H1 (cell line): ENCODE measurements around the gene WDR11. TPM values are rescaled to one million over a fixed set of nuclear protein-coding genes. Genes with fewer than 3 reads are reported as not detected.

Experiments used
- CTCF ChIA-PET: fragments of 300-600 bp; sonication (Branson Sonifier 250); formaldehyde crosslinking; loops from one replicate; lab custom pipeline; 2021; ENCODE audit not compliant: partially characterized antibody; lab: Charles Lee
- POLR2A ChIA-PET: fragments of 300-600 bp; sonication (Branson Sonifier 250); formaldehyde crosslinking; loops from one replicate; lab custom pipeline; 2021; ENCODE audit warnings: inconsistent platforms; ENCODE audit not compliant: partially characterized antibody; lab: Charles Lee
- DNase-seq, 2 experiments: peaks; one replicate each; pipeline versions ENCODE4 v3.0.0 to v3.0.0-alpha.2; 2010 to 2022; ENCODE audit warnings: low spot score in 2 of 2, low read depth in 1 of 2, mixed read lengths in 1 of 2
- FAIRE-seq: peaks from 2 replicates; lab custom pipeline; 2011; peaks lifted over from hg19 to GRCh38; lab: Jason Lieb, UNC
- H2AFZ ChIP-seq: 2 replicates; pipeline ENCODE4 v1.8.1; 2012; ENCODE audit warnings: low read length, inconsistent platforms
- H2AK5ac ChIP-seq: 2 replicates; pipeline ENCODE4 v1.6.1; 2013; ENCODE audit warnings: low read depth, low read length
- H2BK120ac ChIP-seq: replicated peaks from 2 replicates; pipeline ENCODE3; 2013; ENCODE audit warnings: low read depth, low read length, inconsistent platforms
- H2BK12ac ChIP-seq: 2 replicates; pipeline ENCODE4 v1.6.1; 2013; ENCODE audit warnings: low read depth, low read length
- H2BK15ac ChIP-seq: 2 replicates; pipeline ENCODE4 v1.6.1; 2013; ENCODE audit warnings: low read length
- H2BK20ac ChIP-seq: 2 replicates; pipeline ENCODE4 v1.6.1; 2013; ENCODE audit warnings: low read length
- H2BK5ac ChIP-seq: 2 replicates; pipeline ENCODE4 v1.6.1; 2013; ENCODE audit warnings: low read depth, low read length
- H3K14ac ChIP-seq: 2 replicates; pipeline ENCODE4 v1.6.1; 2013; ENCODE audit warnings: inconsistent platforms; ENCODE audit not compliant: insufficient read length
- H3K18ac ChIP-seq: 2 replicates; pipeline ENCODE4 v1.6.1; 2013; ENCODE audit warnings: low read length; ENCODE audit errors: extremely low read depth
- H3K23ac ChIP-seq: 2 replicates; pipeline ENCODE4 v1.6.1; 2013; ENCODE audit warnings: inconsistent platforms; ENCODE audit not compliant: insufficient read length
- H3K23me2 ChIP-seq: 2 replicates; pipeline ENCODE4 v1.6.1; 2013; ENCODE audit warnings: low read depth, low read length
- H3K27ac ChIP-seq: 2 replicates; pipeline ENCODE4 v1.6.1; 2011; ENCODE audit warnings: low read depth, low read length, inconsistent platforms
- H3K27me3 ChIP-seq, 4 experiments: replicated peaks in 1 of 4; 1 replicate in 1 of 4; 2 replicates in 3 of 4; pipeline versions ENCODE4 v1.6.1 to v1.8.1; 2011 to 2013; ENCODE audit warnings: low read length in 3 of 4, mild to moderate bottlenecking in 3 of 4, inconsistent platforms in 2 of 4, mixed read lengths in 2 of 4, moderate library complexity in 1 of 4; ENCODE audit not compliant: control insufficient read depth in 3 of 4, insufficient read depth in 3 of 4; ENCODE audit errors: extremely low read depth in 1 of 4
- H3K36me3 ChIP-seq, 4 experiments: 2 replicates each; pipeline versions ENCODE4 v1.6.1 to v1.8.1; 2011 to 2013; ENCODE audit warnings: mild to moderate bottlenecking in 4 of 4, low read length in 3 of 4, moderate library complexity in 2 of 4, control low read depth in 1 of 4, inconsistent platforms in 1 of 4; ENCODE audit not compliant: insufficient read depth in 4 of 4, control insufficient read depth in 2 of 4
- H3K4ac ChIP-seq: replicated peaks from 2 replicates; pipeline ENCODE3; 2013; ENCODE audit warnings: low read length, low read depth, mixed read lengths, inconsistent platforms; ENCODE audit not compliant: insufficient read length
- H3K4me1 ChIP-seq, 4 experiments: replicated peaks in 1 of 4; 1 replicate in 1 of 4; 2 replicates in 3 of 4; pipeline versions ENCODE4 v1.6.1 to v1.8.1; 2011 to 2013; ENCODE audit warnings: low read length in 3 of 4, inconsistent platforms in 2 of 4, mixed read lengths in 1 of 4; ENCODE audit not compliant: insufficient read depth in 4 of 4, control insufficient read depth in 3 of 4
- H3K4me2 ChIP-seq, 2 experiments: 2 replicates each; pipeline versions ENCODE4 v1.6.1 to v1.8.1; 2011 to 2013; ENCODE audit warnings: low read depth in 2 of 2, low read length in 2 of 2, control low read depth in 1 of 2, inconsistent platforms in 1 of 2, mild to moderate bottlenecking in 1 of 2; ENCODE audit not compliant: insufficient read depth in 1 of 2
- H3K4me3 ChIP-seq, 4 experiments: fragments of 200-600, 300-600 bp in 1 of 4; sonication (generic), shearing (Covaris generic), sonication (Bioruptor Twin) in 1 of 4; 2 replicates each; pipeline versions ENCODE4 v1.5.1 to v1.8.1; 2011 to 2016; ENCODE audit warnings: low read length in 4 of 4, low read depth in 3 of 4, control low read depth in 2 of 4, inconsistent platforms in 2 of 4, mild to moderate bottlenecking in 2 of 4, mixed read lengths in 1 of 4, moderate library complexity in 1 of 4; ENCODE audit not compliant: insufficient read depth in 2 of 4; ENCODE audit errors: extremely low read depth in 1 of 4
- H3K56ac ChIP-seq: replicated peaks from 2 replicates; pipeline ENCODE3; 2013; ENCODE audit warnings: low read depth, mild to moderate bottlenecking, mixed read lengths, low read length, inconsistent platforms; ENCODE audit not compliant: insufficient read length
- H3K79me1 ChIP-seq: 2 replicates; pipeline ENCODE4 v1.6.1; 2013; ENCODE audit warnings: low read depth, low read length, control low read depth
- H3K79me2 ChIP-seq, 2 experiments: 2 replicates each; pipeline versions ENCODE4 v1.6.1 to v1.8.1; 2012 to 2013; ENCODE audit warnings: low read length in 2 of 2, mild to moderate bottlenecking in 2 of 2, inconsistent platforms in 1 of 2; ENCODE audit not compliant: insufficient read depth in 2 of 2, control insufficient read depth in 1 of 2
- H3K9ac ChIP-seq, 4 experiments: replicated peaks in 1 of 4; 1 replicate in 1 of 4; 2 replicates in 3 of 4; pipeline versions ENCODE4 v1.6.1 to v1.8.1; 2011 to 2013; ENCODE audit warnings: low read depth in 3 of 4, low read length in 3 of 4, control low read depth in 2 of 4, mild to moderate bottlenecking in 2 of 4, moderate library complexity in 2 of 4, inconsistent platforms in 1 of 4; ENCODE audit errors: extremely low read depth in 1 of 4
- H3K9me3 ChIP-seq, 2 experiments: 2 replicates each; pipeline versions ENCODE4 v1.6.1 to v1.8.1; 2012 to 2013; ENCODE audit warnings: mild to moderate bottlenecking in 2 of 2, moderate library complexity in 2 of 2, control low read depth in 1 of 2, inconsistent platforms in 1 of 2, low read depth in 1 of 2, low read length in 1 of 2, mixed read lengths in 1 of 2; ENCODE audit not compliant: insufficient read depth in 2 of 2
- H4K20me1 ChIP-seq, 2 experiments: replicated peaks in 1 of 2; 2 replicates each; pipeline versions ENCODE3 to v1.8.1; 2011 to 2013; ENCODE audit warnings: inconsistent platforms in 2 of 2, low read length in 2 of 2, mild to moderate bottlenecking in 1 of 2; ENCODE audit not compliant: insufficient read depth in 2 of 2, control insufficient read depth in 1 of 2
- H4K5ac ChIP-seq: 2 replicates; pipeline ENCODE4 v1.6.1; 2013; ENCODE audit warnings: low read length, low read depth, mixed read lengths, inconsistent platforms; ENCODE audit not compliant: insufficient read length
- H4K8ac ChIP-seq: 2 replicates; pipeline ENCODE4 v1.8.0; 2013; ENCODE audit warnings: mild to moderate bottlenecking, moderate library complexity, low read length, inconsistent platforms; ENCODE audit not compliant: insufficient read depth; ENCODE audit errors: extremely low read depth
- H4K91ac ChIP-seq: replicated peaks from 2 replicates; pipeline ENCODE3; 2013; ENCODE audit warnings: low read length, mixed read lengths, inconsistent platforms; ENCODE audit not compliant: insufficient read length
- CEBPB ChIP-seq: IDR thresholded peaks from 2 replicates; pipeline ENCODE4 v1.6.1; 2012; ENCODE audit warnings: low read depth, low read length
- CTCF ChIP-seq, 3 experiments: IDR thresholded peaks; 1 replicate in 2 of 3; 2 replicates in 1 of 3; pipeline versions ENCODE4 v1.5.1 to v1.6.1; 2011; ENCODE audit warnings: low read length in 3 of 3, mild to moderate bottlenecking in 3 of 3, inconsistent platforms in 2 of 3, low read depth in 1 of 3, moderate library complexity in 1 of 3; ENCODE audit not compliant: insufficient read depth in 1 of 3; ENCODE audit errors: control extremely low read depth in 1 of 3
- GTF2F1 ChIP-seq: IDR thresholded peaks from 2 replicates; pipeline ENCODE4 v1.6.1; 2012; ENCODE audit warnings: low read depth, low read length, improper control_type of control experiment, borderline replicate concordance
- JUND ChIP-seq: IDR thresholded peaks from 2 replicates; pipeline ENCODE4 v1.6.1; 2011; ENCODE audit warnings: mild to moderate bottlenecking, improper control_type of control experiment, low read length
- RAD21 ChIP-seq, 2 experiments: IDR thresholded peaks in 1 of 2; conservative IDR thresholded peaks in 1 of 2; 2 replicates each; pipeline ENCODE4 v1.6.1; 2011; ENCODE audit warnings: low read depth in 2 of 2, low read length in 2 of 2, improper control_type of control experiment in 1 of 2, inconsistent platforms in 1 of 2, mild to moderate bottlenecking in 1 of 2, moderate library complexity in 1 of 2
- SIX5 ChIP-seq: IDR thresholded peaks from 2 replicates; pipeline ENCODE4 v1.6.1; 2011; ENCODE audit warnings: mild to moderate bottlenecking, low read depth, low read length
- SP1 ChIP-seq: IDR thresholded peaks from 2 replicates; pipeline ENCODE4 v1.6.1; 2011; ENCODE audit warnings: low read depth, low read length
- WGBS, 2 experiments: shearing (Covaris generic) in 1 of 2; methylation state at CpG; one replicate each; pipeline versions ENCODE4 v1.1.6 to v1.1.7; 2013 to 2015; ENCODE audit warnings: low lambda C conversion rate in 2 of 2, mixed read lengths in 2 of 2, inconsistent platforms in 1 of 2, low coverage in 1 of 2, missing lambda C conversion rate in 1 of 2; ENCODE audit not compliant: insufficient replicate concordance in 2 of 2, insufficient coverage in 1 of 2, insufficient read length in 1 of 2; ENCODE audit errors: extremely low coverage in 1 of 2, missing lambda C conversion rate in 1 of 2; 5-methylcytosine and 5-hydroxymethylcytosine counted together
- polyA plus RNA-seq, 7 experiments: library from polyadenylated mRNA; depleted of rRNA in 3 of 7; stranded (reverse) in 5 of 7; unstranded in 2 of 7; fragments of >200 nt in 5 of 7; fragments of 200-250 nt in 2 of 7; gene quantifications; 1 replicate in 5 of 7; 2 replicates in 1 of 7; 4 replicates in 1 of 7; pipeline versions ENCODE4 v1.2.1 to v1.2.3, GENCODE V29; 2011 to 2013; ENCODE audit warnings: missing spikeins in 2 of 7, mixed read lengths in 2 of 7
- total RNA-seq: library from RNA; stranded (reverse); fragmentation: NEBNext Ultra II Directional; extraction: Animal tissue kit (Norgen Biotek cat#: 25700); gene quantifications from 2 replicates; pipeline ENCODE4 v1.2.1, GENCODE V29; 2021

The WDR11 gene
- total and polyA plus RNA-seq, 2 of the 8 experiments (the other 6 are each of a cell fraction or from before 2014, with no cell fraction given) = 39.7 to 41.9 TPM

GRCh38 chr10:120805014-120805812, 45.9 kb upstream of the WDR11 start:
- peaks cover 0 to 1% (median 0%) of the 10 kb centered on the region in 4 experiments; a peak in 1 of 7 replicates for H3K27me3 ChIP-seq
- no peak for DNase-seq

More at GRCh38 chr10:120805014-120805812, 45.9 kb upstream of the WDR11 start:
- Histone ChIP-seq H3K4me2 (no peak overlapping the region), H2BK5ac (no peak overlapping the region), H4K20me1 (no peaks in the 10 kb centered on the region), H3K9me3 (no peaks in the 10 kb centered on the region), H3K23me2 (no peaks in the 10 kb centered on the region), H3K14ac (no peak overlapping the region), H3K36me3 (no peaks in the 10 kb centered on the region), H2BK15ac (no peak overlapping the region), H3K18ac (no peak overlapping the region), H3K23ac (no peak overlapping the region), H3K4me3 (no peak overlapping the region), H3K27ac (no peak overlapping the region), H4K91ac (no peak overlapping the region), H3K79me2 (no peaks in the 10 kb centered on the region), H3K9ac (no peak overlapping the region), H2BK120ac (no peak overlapping the region), H3K4ac (no peak overlapping the region), H2AFZ (no peak overlapping the region), H4K5ac (no peak overlapping the region), H2BK12ac (no peak overlapping the region), H3K79me1 (no peaks in the 10 kb centered on the region), H3K4me1 (peaks cover 0 to 6% (median 3%) of the 10 kb centered on the region in 4 experiments; a peak in 3 of 7 replicates), H4K8ac (no peak overlapping the region), H2AK5ac (no peak overlapping the region), H3K56ac (no peak overlapping the region), H2BK20ac (no peak overlapping the region)
- no peak for TF ChIP-seq SIX5
- peak; percentile 11 to 43; a peak in 2 of 4 replicates for TF ChIP-seq RAD21 (IDR thresholded peaks at IDR 0.05 in 1 of 2, conservative IDR thresholded peaks at IDR 0.05 in 1 of 2; ENCODE audit: low read depth in 2 of 2, low read length in 2 of 2)
- no peak for TF ChIP-seq GTF2F1
- TF ChIP-seq CTCF (IDR thresholded peaks at IDR 0.05; ENCODE audit: control extremely low read depth in 1 of 3, insufficient read depth in 1 of 3, low read depth in 1 of 3, low read length in 3 of 3) = peak; percentile 33 to 60 (median 38); a peak in 3 of 4 replicates
- no peak for TF ChIP-seq JUND
- no peak for TF ChIP-seq CEBPB
- TF ChIP-seq SP1 = no peak
- ChIA-PET CTCF (interaction anchor here (1.0 to 3.4 kb wide), 15 partner anchors 9 to 208 kb away, joined by 3 to 12 read pairs (median 4); no protein-coding TSS in a partner anchor), POLR2A (interaction anchor here (1.0 kb wide), 1 partner anchor 21 kb away, joined by 3 read pairs; no protein-coding TSS in a partner anchor)
- FAIRE-seq = no peak
- 95% methylated on average over 7 of the region's 7 CpGs; no CpG with 5 or more reads in 1 of the 2 experiments for WGBS, 2 experiments
